ENCODE data around the gene ARID1A. TPM values are rescaled to one million over a fixed set of nuclear protein-coding genes. Genes with fewer than 3 reads are reported as not detected.

ARID1A gene
- total and polyA plus RNA-seq, 2 donors (not counting 3 experiments of a cell fraction or from before 2014, with no cell fraction given), result 36.9 to 77.2 TPM

DNA sequence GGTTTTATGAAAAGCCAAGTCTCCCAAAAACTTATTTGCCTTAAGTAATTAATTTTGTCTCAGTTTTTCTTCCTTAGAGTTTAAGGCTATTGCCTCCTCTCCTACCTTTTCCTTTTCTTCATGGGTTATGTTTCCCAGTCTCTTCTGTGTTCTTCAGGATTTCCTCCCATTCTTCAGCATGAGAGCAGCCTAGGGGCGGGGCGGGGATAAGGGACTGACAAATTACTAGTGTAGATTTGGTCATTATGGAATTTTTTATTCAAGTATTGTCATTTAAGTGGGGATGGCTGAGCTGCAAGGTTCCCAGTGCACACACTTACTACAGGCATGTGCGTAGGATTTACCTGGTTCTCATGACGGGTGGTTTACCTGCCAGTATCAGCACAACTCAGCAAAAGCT is 56.7 kb downstream of the ARID1A start:
- Histone ChIP-seq H3K27me3 (ENCODE audit: control insufficient read depth in 2 of 2, insufficient read depth in 2 of 2, low read length in 2 of 2) (no peaks in the 10 kb centered on the region), H3K9ac (replicated peaks; ENCODE audit: extremely low read depth, insufficient read depth, low read length) (no peak overlapping the region), H3K9me3 (replicated peaks; ENCODE audit: control insufficient read depth, insufficient read depth, low read length) (no peaks in the 10 kb centered on the region), H4K20me1 (replicated peaks; ENCODE audit: control insufficient read depth, extremely low read depth, insufficient read depth, low read length) (no peaks in the 10 kb centered on the region), H3K4me1 (ENCODE audit: control insufficient read depth, extremely low read depth, insufficient read depth, low read length) (peaks cover 25% of the 10 kb centered on the region), H3K36me3 (ENCODE audit: control insufficient read depth in 2 of 2, extremely low read depth in 1 of 2, insufficient read depth in 2 of 2, low read length in 2 of 2) (peaks cover 2 to 3% of the 10 kb centered on the region in 2 experiments), H3K79me2 (ENCODE audit: control insufficient read depth, insufficient read depth, low read length) (peaks cover 72% of the 10 kb centered on the region), H2AFZ (ENCODE audit: low read depth, low read length) (no peak overlapping the region), H3K27ac (ENCODE audit: insufficient read depth, low read depth, low read length) (peak overlapping the region; percentile 16), H3K4me3 (replicated peaks in 1 of 3; ENCODE audit: insufficient read depth in 1 of 3, low read depth in 1 of 3, low read length in 3 of 3) (no peak overlapping the region), H3K9me1 (replicated peaks; ENCODE audit: control insufficient read depth, extremely low read depth, insufficient read depth, low read length) (no peaks in the 10 kb centered on the region), H3K4me2 (ENCODE audit: insufficient read depth, low read length) (peak overlapping the region; percentile 79)
- ChIA-PET POLR2A (no interaction called here), CTCF (interaction anchor here (1.1 to 1.7 kb wide), 2 partner anchors 36 to 150 kb away, joined by 3 to 5 read pairs; no protein-coding TSS in a partner anchor)
- dilution Hi-C loops (cut with MboI; ENCODE audit: extremely low pct_ligation_motif_present, low sequenced_read_pairs) (no loop called here), intact Hi-C loops (cut with micrococcal nuclease) (loop anchor here (1.0 kb wide), 2 partner anchors 8 to 19 kb away; no protein-coding TSS in a partner anchor)
- FAIRE-seq (peak; percentile 94), DNase-seq (ENCODE audit: low read depth, low spot score) (peak; percentile 75)
- no peak for TF ChIP-seq JUN (IDR thresholded peaks at IDR 0.05; ENCODE audit: borderline replicate concordance, insufficient read depth, insufficient read length, low read depth)
- no TSS peak for BruUV-seq (replicated peaks)

DNA sequence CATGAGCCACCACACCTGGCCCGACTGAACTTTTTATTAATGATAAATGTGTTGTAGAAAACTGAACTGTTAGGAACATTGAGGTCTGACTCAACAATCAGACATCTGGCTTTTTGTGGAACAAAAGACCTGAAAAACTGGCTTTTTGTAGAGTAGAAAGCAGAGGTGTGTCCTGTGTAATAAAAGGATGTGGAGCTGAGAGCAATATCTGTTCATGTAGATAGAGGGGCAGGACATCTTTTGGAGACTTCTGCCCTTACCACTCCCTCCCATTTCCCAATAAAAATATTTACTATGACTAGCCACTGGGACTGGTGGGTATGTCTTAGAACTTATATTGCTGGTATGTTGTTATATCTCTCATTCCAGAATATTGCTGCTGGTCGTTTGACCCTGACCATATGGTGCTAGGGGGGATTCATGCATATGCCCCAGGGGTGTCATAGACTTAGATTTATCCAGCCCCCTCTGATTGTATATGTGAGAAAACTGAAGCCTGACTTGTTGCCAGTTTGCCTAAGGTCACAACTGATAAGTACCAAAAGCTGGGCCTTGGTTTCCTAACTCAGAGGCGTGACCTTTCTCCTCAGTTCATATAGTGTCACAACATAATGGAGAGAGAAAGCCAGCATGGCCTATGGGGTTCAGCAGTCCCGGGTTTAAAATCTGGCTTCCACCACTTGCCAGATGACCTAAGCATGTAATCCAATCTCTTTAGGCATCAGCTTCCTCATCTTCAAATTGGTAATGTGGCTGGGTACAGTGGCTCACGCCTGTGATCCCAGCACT is 58.5 kb downstream of the ARID1A start:
- CTCF ChIA-PET, result interaction anchor here (0.8 to 3.0 kb wide), 2 partner anchors 9 to 57 kb away, joined by 3 to 7 read pairs; no protein-coding TSS in a partner anchor
- dilution Hi-C loops (cut with MboI; ENCODE audit: extremely low pct_ligation_motif_present, low sequenced_read_pairs) (no loop called here), intact Hi-C loops (cut with micrococcal nuclease) (no loop called here)

More for the DNA sequence above, 58.5 kb downstream of the ARID1A start:
- H3K27me3 ChIP-seq (ENCODE audit: control insufficient read depth in 2 of 2, insufficient read depth in 2 of 2, low read length in 2 of 2), result no peaks in the 10 kb centered on the region
- H3K4me2 ChIP-seq (ENCODE audit: insufficient read depth, low read length), result no peak overlapping the region
- no peak overlapping the region for H3K4me3 ChIP-seq (replicated peaks in 1 of 3; ENCODE audit: insufficient read depth in 1 of 3, low read depth in 1 of 3, low read length in 3 of 3)
- no peak for FAIRE-seq
- TF ChIP-seq, protein P1, sequence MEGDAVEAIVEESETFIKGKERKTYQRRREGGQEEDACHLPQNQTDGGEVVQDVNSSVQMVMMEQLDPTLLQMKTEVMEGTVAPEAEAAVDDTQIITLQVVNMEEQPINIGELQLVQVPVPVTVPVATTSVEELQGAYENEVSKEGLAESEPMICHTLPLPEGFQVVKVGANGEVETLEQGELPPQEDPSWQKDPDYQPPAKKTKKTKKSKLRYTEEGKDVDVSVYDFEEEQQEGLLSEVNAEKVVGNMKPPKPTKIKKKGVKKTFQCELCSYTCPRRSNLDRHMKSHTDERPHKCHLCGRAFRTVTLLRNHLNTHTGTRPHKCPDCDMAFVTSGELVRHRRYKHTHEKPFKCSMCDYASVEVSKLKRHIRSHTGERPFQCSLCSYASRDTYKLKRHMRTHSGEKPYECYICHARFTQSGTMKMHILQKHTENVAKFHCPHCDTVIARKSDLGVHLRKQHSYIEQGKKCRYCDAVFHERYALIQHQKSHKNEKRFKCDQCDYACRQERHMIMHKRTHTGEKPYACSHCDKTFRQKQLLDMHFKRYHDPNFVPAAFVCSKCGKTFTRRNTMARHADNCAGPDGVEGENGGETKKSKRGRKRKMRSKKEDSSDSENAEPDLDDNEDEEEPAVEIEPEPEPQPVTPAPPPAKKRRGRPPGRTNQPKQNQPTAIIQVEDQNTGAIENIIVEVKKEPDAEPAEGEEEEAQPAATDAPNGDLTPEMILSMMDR (IDR thresholded peaks at IDR 0.05; ENCODE audit: extremely low read depth in 1 of 2, insufficient read depth in 1 of 2, low read depth in 1 of 2, low read length in 2 of 2), result no peak
- no peak for TF ChIP-seq FOS (IDR thresholded peaks at IDR 0.05; ENCODE audit: borderline replicate concordance, insufficient read depth, low read length)
- TF ChIP-seq POLR2A (IDR thresholded peaks at IDR 0.05; ENCODE audit: low read depth, low read length), result no peak
- TF ChIP-seq POLR2AphosphoS5 (IDR thresholded peaks at IDR 0.05; ENCODE audit: insufficient read depth, low read depth, low read length), result no peak
- no peak for TF ChIP-seq GATA2 (IDR thresholded peaks at IDR 0.05; ENCODE audit: insufficient read depth, insufficient read length, low read depth, low read length)
- TF ChIP-seq, protein P2, sequence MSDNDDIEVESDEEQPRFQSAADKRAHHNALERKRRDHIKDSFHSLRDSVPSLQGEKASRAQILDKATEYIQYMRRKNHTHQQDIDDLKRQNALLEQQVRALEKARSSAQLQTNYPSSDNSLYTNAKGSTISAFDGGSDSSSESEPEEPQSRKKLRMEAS (IDR thresholded peaks at IDR 0.05; ENCODE audit: insufficient read depth, insufficient read length), result no peak
- no peak for TF ChIP-seq EZH2 (IDR thresholded peaks at IDR 0.05; ENCODE audit: borderline replicate concordance, low read depth, low read length, severe bottlenecking)
- TF ChIP-seq MYC (IDR thresholded peaks at IDR 0.05; ENCODE audit: low read depth, low read length), result no peak
- no peak for TF ChIP-seq JUN (IDR thresholded peaks at IDR 0.05; ENCODE audit: borderline replicate concordance, insufficient read depth, insufficient read length, low read depth)
- DNase-seq (ENCODE audit: low read depth, low spot score), result no peak
- POLR2A ChIA-PET, result no interaction called here
- no peak overlapping the region for H3K27ac ChIP-seq (ENCODE audit: insufficient read depth, low read depth, low read length)
- no peaks in the 10 kb centered on the region for H4K20me1 ChIP-seq (replicated peaks; ENCODE audit: control insufficient read depth, extremely low read depth, insufficient read depth, low read length)
- H3K79me2 ChIP-seq (ENCODE audit: control insufficient read depth, insufficient read depth, low read length), result peaks cover 79% of the 10 kb centered on the region
- no TSS peak for BruUV-seq (replicated peaks)
- no peak overlapping the region for H2AFZ ChIP-seq (ENCODE audit: low read depth, low read length)
- peaks cover 25% of the 10 kb centered on the region for H3K4me1 ChIP-seq (ENCODE audit: control insufficient read depth, extremely low read depth, insufficient read depth, low read length)
- H3K9ac ChIP-seq (replicated peaks; ENCODE audit: extremely low read depth, insufficient read depth, low read length), result no peak overlapping the region
- no peaks in the 10 kb centered on the region for H3K9me1 ChIP-seq (replicated peaks; ENCODE audit: control insufficient read depth, extremely low read depth, insufficient read depth, low read length)
- H3K9me3 ChIP-seq (replicated peaks; ENCODE audit: control insufficient read depth, insufficient read depth, low read length), result no peaks in the 10 kb centered on the region
- H3K36me3 ChIP-seq (ENCODE audit: control insufficient read depth in 2 of 2, extremely low read depth in 1 of 2, insufficient read depth in 2 of 2, low read length in 2 of 2), result peaks cover 5 to 8% of the 10 kb centered on the region in 2 experiments
